ENCODE data around the gene FAAP20.

Gene FAAP20

DNA sequence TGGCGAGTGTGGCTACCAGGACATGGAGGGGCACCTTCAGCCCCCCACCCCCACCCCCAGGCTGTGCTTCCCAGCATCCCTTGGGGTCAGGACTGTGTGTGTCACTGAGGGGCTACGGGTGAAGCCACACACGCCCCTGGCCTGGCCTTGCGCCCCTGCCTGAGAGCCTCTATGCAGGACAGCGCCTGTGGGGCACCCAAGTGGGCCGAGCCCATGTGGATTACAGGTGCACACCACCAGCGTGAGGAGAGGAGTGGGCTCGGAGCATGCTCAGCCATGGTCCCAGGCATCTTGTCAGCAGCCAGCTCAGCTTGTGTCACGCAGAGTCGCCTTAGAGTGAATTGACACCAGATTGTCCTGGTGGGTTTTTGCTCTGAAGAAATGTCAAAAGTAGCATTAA lies 27.9 kb downstream of the FAAP20 start:
- H4K20me1 ChIP-seq, result peaks cover 92% of the 10 kb centered on the region
- no peak overlapping the region for H3K4me3 ChIP-seq
- no peak for TF ChIP-seq Cebpa-rat (IDR thresholded peaks at IDR 0.05)

DNA sequence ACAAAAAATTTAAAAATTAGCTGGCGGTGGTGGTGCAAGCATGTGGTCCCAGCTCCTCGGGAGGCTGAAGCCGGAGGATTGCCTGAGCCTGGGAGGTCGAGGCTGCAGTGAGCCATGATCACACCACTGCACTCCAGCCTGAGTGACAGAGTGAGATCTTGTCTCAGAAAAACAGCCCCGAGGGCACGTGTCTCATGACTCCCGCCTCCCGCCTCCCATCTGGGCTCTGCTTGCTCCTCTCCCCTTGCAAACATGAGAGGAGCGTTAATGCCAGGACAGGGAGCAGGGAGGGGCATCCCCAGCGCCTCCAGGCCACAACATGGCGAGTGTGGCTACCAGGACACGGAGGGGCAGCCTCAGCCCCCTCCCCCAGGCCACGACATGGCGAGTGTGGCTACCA lies 28.3 kb downstream of the FAAP20 start:
- Histone ChIP-seq H3K4me2 (no peak overlapping the region), H3K4me3 (no peak overlapping the region), H3K4me1 (peaks cover 13% of the 10 kb centered on the region; the same call in 1 of the 2 replicates), H3K27me3 (no peaks in the 10 kb centered on the region), H3K9me3 (no peaks in the 10 kb centered on the region), H3K9ac (no peak overlapping the region), H4K20me1 (peaks cover 93% of the 10 kb centered on the region), H3K36me3 (peaks cover 93% of the 10 kb centered on the region), H3K27ac (no peak overlapping the region)
- TF ChIP-seq Cebpa-rat (IDR thresholded peaks at IDR 0.05), result no peak

More for the DNA sequence above, 27.9 kb downstream of the FAAP20 start:
- Histone ChIP-seq H3K4me2 (no peak overlapping the region), H3K27me3 (no peaks in the 10 kb centered on the region), H3K9ac (no peak overlapping the region), H3K9me3 (no peaks in the 10 kb centered on the region), H3K36me3 (peaks cover 93% of the 10 kb centered on the region), H3K27ac (no peak overlapping the region), H3K4me1 (peaks cover 13% of the 10 kb centered on the region; the same call in 1 of the 2 replicates)

DNA sequence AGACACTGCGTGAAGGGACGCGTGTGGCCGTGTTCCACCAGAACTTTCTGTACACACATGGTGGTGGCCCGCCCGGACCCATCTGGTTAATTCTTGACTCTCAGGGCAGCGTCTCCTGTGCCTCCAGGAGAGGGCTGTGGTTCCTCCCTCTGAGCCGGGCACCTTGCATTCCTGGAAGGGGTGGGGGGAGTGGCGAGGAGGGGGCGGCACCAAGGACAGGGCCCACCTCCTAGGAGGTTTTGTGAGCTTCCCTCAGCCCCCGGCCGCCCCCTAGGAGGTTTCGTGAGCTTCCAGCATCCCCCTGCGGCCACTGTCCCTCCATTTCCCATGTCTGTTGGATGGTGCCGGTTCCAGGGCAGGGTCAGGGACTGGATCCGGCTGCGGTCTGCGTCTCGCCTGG lies 28.9 kb downstream of the FAAP20 start:
- H3K9me3 ChIP-seq, result no peaks in the 10 kb centered on the region
- H3K4me3 ChIP-seq, result no peak overlapping the region
- H3K27me3 ChIP-seq, result no peaks in the 10 kb centered on the region
- peaks cover 95% of the 10 kb centered on the region for H3K36me3 ChIP-seq
- no peak for TF ChIP-seq Cebpa-rat (IDR thresholded peaks at IDR 0.05)
- H3K4me2 ChIP-seq, result no peak overlapping the region
- peaks cover 96% of the 10 kb centered on the region for H4K20me1 ChIP-seq
- H3K4me1 ChIP-seq, result peaks cover 13% of the 10 kb centered on the region; the same call in 1 of the 2 replicates
- H3K27ac ChIP-seq, result no peak overlapping the region
- H3K9ac ChIP-seq, result no peak overlapping the region

DNA sequence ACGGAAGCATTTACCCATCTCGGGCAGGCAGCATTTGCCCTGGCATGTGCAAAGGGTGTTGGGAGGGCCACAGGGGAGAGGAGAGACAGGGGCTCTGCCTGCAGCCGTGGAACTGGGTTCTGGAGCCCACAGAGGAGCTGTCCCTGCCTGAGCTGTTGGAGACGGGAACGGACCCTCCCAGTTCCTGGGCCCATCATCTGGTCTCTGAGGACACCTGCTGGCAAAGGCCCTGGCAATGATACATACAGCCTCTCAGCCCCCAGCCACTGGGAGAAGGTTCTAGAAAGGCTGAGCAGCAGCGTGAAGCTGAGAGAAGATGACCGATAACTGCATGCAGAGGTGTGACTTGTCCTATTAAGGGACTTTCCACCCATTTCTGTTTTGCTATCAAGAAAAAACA lies 31.4 kb downstream of the FAAP20 start:
- Histone ChIP-seq H3K27ac (no peak overlapping the region), H4K20me1 (peaks cover 100% of the 10 kb centered on the region), H3K36me3 (peaks cover 98% of the 10 kb centered on the region), H3K9ac (no peak overlapping the region), H3K9me3 (no peaks in the 10 kb centered on the region), H3K27me3 (no peaks in the 10 kb centered on the region), H3K4me1 (peaks cover 13% of the 10 kb centered on the region; the same call in 1 of the 2 replicates), H3K4me3 (no peak overlapping the region), H3K4me2 (no peak overlapping the region)
- no peak for TF ChIP-seq Cebpa-rat (IDR thresholded peaks at IDR 0.05)

DNA sequence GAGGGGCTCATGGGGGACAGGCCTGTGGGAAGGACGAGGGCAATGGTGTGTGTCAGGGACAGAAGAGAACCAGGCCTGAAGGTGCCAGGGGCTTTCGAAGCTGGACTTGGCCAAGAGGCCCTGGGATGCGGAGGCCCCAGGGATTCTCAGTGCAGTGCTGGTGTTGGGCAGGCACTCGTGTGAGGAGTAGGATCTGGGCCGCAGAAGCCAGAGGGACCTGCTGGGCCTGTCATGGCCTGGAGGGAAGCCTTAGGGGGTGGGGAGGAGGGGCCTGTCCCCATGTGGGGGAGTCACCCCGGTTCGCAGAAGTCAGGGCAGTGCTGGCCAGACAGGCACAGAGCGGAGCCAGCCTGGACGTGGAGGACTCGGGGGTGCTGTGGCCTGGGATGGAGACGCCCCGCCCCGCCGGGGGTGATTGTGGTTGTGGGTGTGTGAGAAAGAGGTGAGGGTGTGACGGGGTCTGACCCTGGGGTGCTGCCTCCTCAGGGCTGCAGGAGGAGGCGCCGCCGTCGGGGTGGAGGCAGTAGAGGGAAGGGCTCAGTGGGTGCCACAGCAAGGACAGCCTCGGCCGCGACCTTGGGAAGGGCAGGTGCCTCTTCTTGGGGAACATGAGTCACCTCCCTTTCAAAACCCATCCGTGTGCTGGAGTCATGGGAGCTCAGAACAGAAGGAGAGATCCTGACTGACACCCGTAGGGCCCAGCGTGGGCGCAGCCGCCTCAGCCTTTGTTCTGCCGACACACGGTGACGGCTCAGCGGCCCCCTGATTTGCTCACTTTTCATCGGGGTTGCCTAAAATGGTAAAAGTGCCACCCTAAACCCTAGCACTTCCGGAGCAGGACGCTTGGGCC lies 33.9 kb downstream of the FAAP20 start:
- Histone ChIP-seq H3K9me3 (no peaks in the 10 kb centered on the region), H3K4me1 (no peaks in the 10 kb centered on the region), H3K27ac (no peak overlapping the region), H3K4me2 (no peak overlapping the region), H4K20me1 (peaks cover 100% of the 10 kb centered on the region), H3K9ac (no peak overlapping the region), H3K4me3 (no peak overlapping the region), H3K27me3 (no peaks in the 10 kb centered on the region), H3K36me3 (peaks cover 100% of the 10 kb centered on the region)
- no peak for TF ChIP-seq Cebpa-rat (IDR thresholded peaks at IDR 0.05)

DNA sequence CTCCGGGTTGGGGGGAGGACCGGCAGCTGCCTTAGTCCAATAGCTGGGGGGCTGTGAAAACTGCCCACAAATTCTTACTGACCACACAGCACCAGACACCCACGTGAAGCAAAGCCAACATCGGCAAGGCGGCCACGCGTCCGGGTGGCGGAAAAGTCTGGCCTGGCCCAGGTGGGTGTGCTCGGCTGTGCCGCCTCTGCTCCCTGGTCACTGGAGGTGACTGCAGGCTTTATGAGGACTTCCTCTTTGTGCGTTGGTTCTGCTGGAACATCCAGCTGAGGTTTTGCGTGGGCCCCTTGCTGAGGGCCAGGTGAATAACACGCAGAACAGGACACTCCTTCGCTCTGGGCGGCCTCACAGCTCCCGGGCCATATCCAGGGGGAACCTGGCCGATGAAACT lies 35.4 kb downstream of the FAAP20 start:
- H3K4me3 ChIP-seq, result no peak overlapping the region
- H3K27ac ChIP-seq, result no peak overlapping the region
- H3K27me3 ChIP-seq, result no peaks in the 10 kb centered on the region
- TF ChIP-seq Cebpa-rat (IDR thresholded peaks at IDR 0.05), result no peak
- H3K4me1 ChIP-seq, result no peaks in the 10 kb centered on the region
- H3K9ac ChIP-seq, result no peak overlapping the region
- H4K20me1 ChIP-seq, result peaks cover 100% of the 10 kb centered on the region
- peaks cover 100% of the 10 kb centered on the region for H3K36me3 ChIP-seq
- no peak overlapping the region for H3K4me2 ChIP-seq
- H3K9me3 ChIP-seq, result no peaks in the 10 kb centered on the region

DNA sequence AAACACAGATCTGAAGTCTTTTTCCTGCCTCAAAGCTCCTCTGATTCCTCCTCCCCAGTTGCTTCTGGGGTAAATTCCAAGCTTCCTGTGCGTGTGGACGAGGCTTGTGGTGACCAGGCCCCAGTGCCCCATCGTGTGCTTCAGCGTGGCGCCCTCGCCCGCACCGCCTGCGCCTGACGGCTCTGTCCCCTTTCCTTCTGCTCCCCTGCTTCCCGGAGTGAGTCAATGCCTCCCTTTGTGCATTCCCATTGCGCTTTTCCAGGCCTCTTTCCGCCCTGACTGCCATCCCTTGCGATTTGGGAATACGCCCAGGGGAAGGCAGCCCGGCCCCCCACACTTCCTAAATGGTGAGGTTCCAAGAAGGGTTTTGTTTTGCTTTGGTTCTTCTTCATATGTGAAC lies 36.3 kb downstream of the FAAP20 start:
- no peak overlapping the region for H3K4me3 ChIP-seq
- no peaks in the 10 kb centered on the region for H3K9me3 ChIP-seq
- H3K27me3 ChIP-seq, result no peaks in the 10 kb centered on the region
- no peak overlapping the region for H3K9ac ChIP-seq
- no peak overlapping the region for H3K27ac ChIP-seq
- no peaks in the 10 kb centered on the region for H3K4me1 ChIP-seq
- TF ChIP-seq Cebpa-rat (IDR thresholded peaks at IDR 0.05), result no peak
- H4K20me1 ChIP-seq, result peaks cover 100% of the 10 kb centered on the region
- peaks cover 100% of the 10 kb centered on the region for H3K36me3 ChIP-seq
- no peak overlapping the region for H3K4me2 ChIP-seq

DNA sequence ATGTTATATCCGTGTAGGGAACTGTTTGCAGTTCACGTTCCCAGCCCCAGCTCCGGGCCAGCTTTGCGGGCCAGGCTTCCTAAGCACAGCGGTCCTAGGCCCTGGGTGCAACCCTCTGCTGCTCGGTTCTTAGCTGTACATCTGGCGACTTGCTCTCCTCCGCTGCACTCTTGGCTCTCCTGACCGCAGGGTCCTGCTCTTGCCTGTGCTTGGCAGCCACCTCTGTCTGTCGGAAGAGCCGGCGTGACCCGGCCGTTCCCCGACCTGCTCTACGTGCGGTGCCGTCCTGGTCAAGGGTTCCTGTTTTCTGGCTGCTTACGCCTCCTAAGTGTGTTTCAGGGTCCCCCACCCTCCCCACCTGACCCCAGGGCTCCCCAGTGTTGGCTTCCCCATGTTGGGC lies 36.7 kb downstream of the FAAP20 start:
- H3K27me3 ChIP-seq, result no peaks in the 10 kb centered on the region
- no peak overlapping the region for H3K27ac ChIP-seq
- no peaks in the 10 kb centered on the region for H3K9me3 ChIP-seq
- H4K20me1 ChIP-seq, result peaks cover 100% of the 10 kb centered on the region
- H3K9ac ChIP-seq, result no peak overlapping the region
- no peak for TF ChIP-seq Cebpa-rat (IDR thresholded peaks at IDR 0.05)
- peaks cover 100% of the 10 kb centered on the region for H3K36me3 ChIP-seq
- no peaks in the 10 kb centered on the region for H3K4me1 ChIP-seq
- no peak overlapping the region for H3K4me2 ChIP-seq
- H3K4me3 ChIP-seq, result no peak overlapping the region

DNA sequence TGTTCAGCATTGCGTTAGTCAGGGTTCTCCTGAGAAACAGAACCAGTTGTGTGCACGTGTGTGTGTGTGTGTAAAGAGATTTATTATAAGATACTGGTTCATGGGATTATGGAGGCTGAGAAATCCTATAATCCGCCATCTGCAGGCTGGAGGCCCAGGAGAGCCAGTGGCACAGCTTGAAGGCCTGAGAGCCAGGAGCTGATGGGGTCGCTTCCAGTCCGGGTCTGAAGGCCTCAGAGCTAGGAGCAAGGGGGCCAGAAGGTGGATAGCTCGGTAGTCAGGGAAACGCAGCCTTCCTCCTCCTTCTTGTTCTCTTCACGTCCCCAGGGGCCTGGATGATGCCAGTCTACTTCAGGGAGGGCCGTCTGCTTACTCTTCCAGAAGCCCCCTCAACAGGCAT lies 37.7 kb downstream of the FAAP20 start:
- H3K9me3 ChIP-seq, result no peaks in the 10 kb centered on the region
- H4K20me1 ChIP-seq, result peaks cover 95% of the 10 kb centered on the region
- H3K4me3 ChIP-seq, result no peak overlapping the region
- peaks cover 100% of the 10 kb centered on the region for H3K36me3 ChIP-seq
- H3K27me3 ChIP-seq, result no peaks in the 10 kb centered on the region
- H3K9ac ChIP-seq, result no peak overlapping the region
- no peak overlapping the region for H3K27ac ChIP-seq
- H3K4me1 ChIP-seq, result no peaks in the 10 kb centered on the region
- H3K4me2 ChIP-seq, result no peak overlapping the region
- no peak for TF ChIP-seq Cebpa-rat (IDR thresholded peaks at IDR 0.05)

DNA sequence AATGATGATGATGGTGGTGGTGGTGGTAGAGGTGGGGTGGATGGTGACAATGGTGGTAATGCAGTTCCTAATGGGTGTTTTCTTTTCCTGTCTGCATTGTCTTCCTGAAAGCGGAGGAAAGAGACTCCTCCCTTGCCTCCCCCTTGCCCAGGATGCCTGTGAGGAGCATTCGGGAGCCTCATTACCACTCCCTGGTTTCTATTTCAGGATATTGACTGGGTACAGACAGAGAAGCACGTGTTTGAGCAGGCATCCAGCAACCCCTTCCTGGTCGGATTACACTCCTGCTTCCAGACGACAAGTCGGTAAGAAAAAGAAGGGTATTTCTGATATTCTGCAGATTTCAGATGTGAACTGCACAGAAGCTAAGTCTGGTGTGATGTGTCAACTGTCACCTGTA lies 38.8 kb downstream of the FAAP20 start:
- Histone ChIP-seq H3K9ac (no peak overlapping the region), H3K4me1 (no peaks in the 10 kb centered on the region), H4K20me1 (peaks cover 94% of the 10 kb centered on the region), H3K9me3 (no peaks in the 10 kb centered on the region), H3K27ac (no peak overlapping the region), H3K36me3 (peaks cover 100% of the 10 kb centered on the region), H3K4me3 (no peak overlapping the region), H3K27me3 (no peaks in the 10 kb centered on the region), H3K4me2 (no peak overlapping the region)
- TF ChIP-seq Cebpa-rat (IDR thresholded peaks at IDR 0.05), result no peak
